Lung (tissue), 12 donors: ENCODE results near the gene DSG2. TPM values are rescaled to one million over a fixed set of nuclear protein-coding genes. Genes with fewer than 3 reads are reported as not detected.

Experiments
- ATAC-seq: fragments of 200-7000 bp; cut with Tn5 transposase; one replicate; pipeline ENCODE4 v1.9.1; 2020; ENCODE audit warnings: moderate number of reproducible peaks; ENCODE audit not compliant: insufficient read depth, low FRiP score
- DNase-seq, 3 donors: peaks; one replicate each; pipeline ENCODE4 v3.0.0-alpha.2; 2013 to 2017
- H3K27ac ChIP-seq, 2 donors: one replicate each; pipeline ENCODE4 v1.5.1; 2013; ENCODE audit warnings: mild to moderate bottlenecking in 2 of 2, moderate library complexity in 2 of 2, control low read depth in 1 of 2, inconsistent platforms in 1 of 2, low read depth in 1 of 2, low read length in 1 of 2
- H3K27me3 ChIP-seq, 3 donors: one replicate each; pipeline ENCODE4 v1.5.1; 2013; ENCODE audit warnings: low read length in 2 of 3; ENCODE audit not compliant: control insufficient read depth in 3 of 3, insufficient read depth in 3 of 3
- H3K36me3 ChIP-seq, 4 donors: one replicate each; pipeline ENCODE4 v1.5.1; 2013; ENCODE audit warnings: low read length in 4 of 4, mild to moderate bottlenecking in 1 of 4, moderate library complexity in 1 of 4; ENCODE audit not compliant: control insufficient read depth in 4 of 4, insufficient read depth in 4 of 4
- H3K4me1 ChIP-seq, 5 donors: one replicate each; pipeline ENCODE4 v1.5.1; 2013; ENCODE audit warnings: low read length in 5 of 5, mild to moderate bottlenecking in 2 of 5, moderate library complexity in 1 of 5; ENCODE audit not compliant: control insufficient read depth in 5 of 5, insufficient read depth in 5 of 5
- H3K4me3 ChIP-seq: one replicate; pipeline ENCODE4 v1.5.1; 2013; ENCODE audit warnings: mild to moderate bottlenecking, control low read depth, moderate library complexity
- H3K9ac ChIP-seq, 2 donors: one replicate each; pipeline ENCODE4 v1.5.1; 2013; ENCODE audit warnings: low read length in 2 of 2, control low read depth in 1 of 2; ENCODE audit not compliant: insufficient read depth in 1 of 2
- H3K9me3 ChIP-seq, 4 donors: one replicate each; pipeline ENCODE4 v1.5.1; 2013; ENCODE audit warnings: low read length in 3 of 4, mild to moderate bottlenecking in 1 of 4, moderate library complexity in 1 of 4; ENCODE audit not compliant: control insufficient read depth in 4 of 4, insufficient read depth in 3 of 4
- CTCF ChIP-seq: IDR thresholded peaks from 2 replicates; pipeline ENCODE4 v1.5.1; 2012; ENCODE audit warnings: mild to moderate bottlenecking; ENCODE audit errors: control extremely low read depth, extremely low read depth
- WGBS, 2 donors: extraction: QIAGEN DNeasy Blood & Tissue Kit; methylation state at CpG; one replicate each; pipeline ENCODE4 v1.1.7; 2013; 5-methylcytosine and 5-hydroxymethylcytosine counted together
- polyA plus RNA-seq, 2 donors: library from polyadenylated mRNA; stranded (reverse); fragments of 200-250 nt; gene quantifications; one replicate each; pipeline ENCODE4 v1.2.1, GENCODE V29; 2013
- total RNA-seq, 2 donors: library from RNA; depleted of rRNA in 1 of 2; stranded (reverse); fragments of >200 nt in 1 of 2; gene quantifications; one replicate each; pipeline ENCODE4 v1.2.1, GENCODE V29; 2014 to 2021
- donor health status: control.
- donor health status: control.
- donor health status: Bipolar disorder and iron deficiency.
- donor health status: healthy.
- donor health status: DM: yes; HTN: yes; CAD: no.

Gene DSG2
- total and polyA plus RNA-seq, 4 donors, result 8.9 to 28.0 (median 21.6) TPM

DNA sequence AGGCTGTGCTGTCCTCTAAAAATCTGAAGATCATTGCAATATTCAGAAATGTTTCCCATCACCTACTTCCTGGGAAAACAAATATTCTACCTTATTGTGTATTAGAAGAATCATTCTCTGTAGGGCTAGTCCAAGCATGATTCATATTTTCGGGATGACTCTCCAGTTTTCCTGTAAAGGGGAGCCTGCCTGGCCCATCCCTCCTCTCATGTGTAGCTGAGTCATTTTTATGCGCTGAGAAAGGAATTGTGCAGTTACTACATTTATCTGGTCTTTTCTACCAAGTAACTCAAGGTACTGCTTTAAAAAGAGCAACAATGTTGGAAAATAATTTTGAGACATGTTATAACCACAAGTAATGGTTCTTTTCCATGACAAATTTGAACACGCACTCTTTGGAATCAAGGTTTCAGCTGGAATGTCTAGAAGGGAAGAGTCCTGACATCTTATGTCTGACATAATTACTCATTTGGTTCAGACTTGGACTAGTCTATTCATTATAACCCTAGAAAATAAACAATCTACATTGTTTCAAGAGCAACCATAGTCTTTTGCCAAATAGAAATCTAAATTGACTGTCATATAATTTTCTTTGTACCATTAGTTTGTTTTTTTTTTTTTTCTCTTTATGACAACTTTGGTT lies 43.8 kb upstream of the DSG2 start:
- Histone ChIP-seq H3K4me1 (no peaks in the 10 kb centered on the region), H3K9ac (no peak overlapping the region), H3K36me3 (no peaks in the 10 kb centered on the region), H3K9me3 (peaks cover 0 to 2% (median 0%) of the 10 kb centered on the region in 4 donors), H3K27ac (no peak overlapping the region), H3K4me3 (no peak overlapping the region), H3K27me3 (no peaks in the 10 kb centered on the region)
- no peak for DNase-seq
- TF ChIP-seq CTCF, result no peak
- no peak for ATAC-seq
- 52 to 78% methylated on average over 3 of the region's 3 CpGs for WGBS, 2 donors

- no peaks in the 10 kb centered on the region for H3K27me3 ChIP-seq
- WGBS, 2 donors, result 93 to 94% methylated on average over 1 of the region's 1 CpG
- TF ChIP-seq CTCF, result no peak
- no peaks in the 10 kb centered on the region for H3K9me3 ChIP-seq
- no peaks in the 10 kb centered on the region for H3K36me3 ChIP-seq
- no peak overlapping the region for H3K9ac ChIP-seq
- no peak overlapping the region for H3K4me3 ChIP-seq
- H3K27ac ChIP-seq, result no peak overlapping the region
- no peaks in the 10 kb centered on the region for H3K4me1 ChIP-seq
- ATAC-seq (no peak), DNase-seq (no peak)
Observed at GRCh38 chr18:31469629-31470028, 28.3 kb upstream of the DSG2 start.

DNA sequence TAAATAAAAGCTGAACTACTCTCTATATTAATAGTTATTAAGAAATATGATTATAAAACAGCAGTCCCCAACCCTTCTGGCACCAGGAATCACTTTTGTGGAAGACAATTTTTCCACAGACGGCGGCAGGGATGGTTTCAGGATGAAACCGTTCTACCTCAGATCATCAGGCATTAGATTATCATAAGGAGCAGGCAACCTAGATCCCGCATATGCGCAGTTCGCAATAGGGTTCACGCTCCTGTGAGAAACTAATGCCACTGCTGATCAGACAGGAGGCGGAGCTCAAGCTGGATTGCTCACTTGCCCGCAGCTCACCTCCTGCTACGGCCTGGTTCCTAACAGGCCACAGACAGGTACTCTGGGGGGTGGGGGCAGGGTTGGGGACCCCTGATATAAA lies 19.3 kb upstream of the DSG2 start:
- no peak overlapping the region for H3K4me3 ChIP-seq
- no peaks in the 10 kb centered on the region for H3K36me3 ChIP-seq
- TF ChIP-seq CTCF, result no peak
- H3K27me3 ChIP-seq, result no peaks in the 10 kb centered on the region
- no peak for DNase-seq
- H3K4me1 ChIP-seq, result no peaks in the 10 kb centered on the region
- peaks cover 0 to 2% (median 0%) of the 10 kb centered on the region in 4 donors for H3K9me3 ChIP-seq
- no peak overlapping the region for H3K9ac ChIP-seq
- H3K27ac ChIP-seq, result no peak overlapping the region
- 92 to 97% methylated on average over 10 of the region's 10 CpGs for WGBS, 2 donors
- ATAC-seq, result no peak

DNA sequence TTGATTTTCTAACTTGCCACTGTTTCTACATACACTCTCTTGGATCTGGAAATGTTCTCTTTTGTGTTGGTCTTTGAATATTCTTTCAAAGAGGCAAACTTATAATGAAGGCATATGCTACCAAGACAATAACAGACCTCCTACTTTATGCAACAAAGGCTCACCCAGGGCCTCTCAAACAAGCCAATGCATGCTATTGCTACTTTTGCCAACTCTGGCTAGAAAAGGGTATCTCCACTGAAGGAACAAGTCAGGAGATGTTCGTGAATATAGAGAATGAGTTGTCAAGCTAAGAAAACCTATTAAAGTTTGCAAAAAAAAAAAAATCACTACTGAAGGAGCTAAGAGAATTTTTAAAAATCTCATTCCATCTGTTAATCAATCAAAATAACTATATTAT lies 15.9 kb upstream of the DSG2 start:
- WGBS, 2 donors, result 89 to 92% methylated on average over 1 of the region's 1 CpG

More for the DNA sequence above, 15.9 kb upstream of the DSG2 start:
- no peak overlapping the region for H3K9ac ChIP-seq
- TF ChIP-seq CTCF, result no peak
- H3K4me3 ChIP-seq, result no peak overlapping the region
- peaks cover 0 to 2% (median 0%) of the 10 kb centered on the region in 4 donors for H3K9me3 ChIP-seq
- no peak overlapping the region for H3K27ac ChIP-seq
- H3K36me3 ChIP-seq, result no peaks in the 10 kb centered on the region
- DNase-seq, result no peak
- no peak for ATAC-seq
- no peaks in the 10 kb centered on the region for H3K27me3 ChIP-seq
- H3K4me1 ChIP-seq, result no peaks in the 10 kb centered on the region
